CD14-positive monocyte (primary cell): ENCODE results near the gene FAM219B. TPM values are rescaled to one million over a fixed set of nuclear protein-coding genes. Genes with fewer than 3 reads are reported as not detected.

Source experiments
- DNase-seq, 3 donors: peaks; one replicate each; pipeline ENCODE4 v3.0.0-alpha.2; 2011 to 2022
- H2AFZ ChIP-seq: 2 replicates; pipeline ENCODE4 v1.6.0; 2012; ENCODE audit warnings: mild to moderate bottlenecking, low read depth, low read length, inconsistent platforms; ENCODE audit not compliant: insufficient read depth, poor library complexity, severe bottlenecking
- H3K27ac ChIP-seq, 2 donors: 1 replicate in 1 of 2; 2 replicates in 1 of 2; pipeline ENCODE4 v1.5.1; 2012 to 2013; ENCODE audit warnings: low read length in 2 of 2, control low read depth in 1 of 2, inconsistent platforms in 1 of 2, low read depth in 1 of 2, mild to moderate bottlenecking in 1 of 2
- H3K27me3 ChIP-seq, 2 donors: one replicate each; pipeline versions ENCODE4 v1.6.0 to v1.6.1; 2011 to 2013; ENCODE audit warnings: low read length in 2 of 2; ENCODE audit not compliant: control insufficient read depth in 2 of 2, insufficient read depth in 2 of 2
- H3K36me3 ChIP-seq, 2 donors: replicated peaks in 1 of 2; 1 replicate in 1 of 2; 2 replicates in 1 of 2; pipeline versions ENCODE4 v1.5.1 to v1.6.1; 2012 to 2013; ENCODE audit warnings: low read length in 2 of 2, control low read depth in 1 of 2, inconsistent platforms in 1 of 2, mild to moderate bottlenecking in 1 of 2; ENCODE audit not compliant: insufficient read depth in 2 of 2, control insufficient read depth in 1 of 2
- H3K4me1 ChIP-seq, 2 donors: 1 replicate in 1 of 2; 2 replicates in 1 of 2; pipeline versions ENCODE4 v1.5.1 to v1.6.1; 2012 to 2013; ENCODE audit warnings: low read length in 2 of 2, control low read depth in 1 of 2, inconsistent platforms in 1 of 2, mild to moderate bottlenecking in 1 of 2, moderate library complexity in 1 of 2; ENCODE audit not compliant: insufficient read depth in 2 of 2, control insufficient read depth in 1 of 2
- H3K4me2 ChIP-seq: replicated peaks from 2 replicates; pipeline ENCODE3; 2012; ENCODE audit warnings: low read length, moderate library complexity, mild to moderate bottlenecking; ENCODE audit not compliant: poor library complexity, severe bottlenecking; ENCODE audit errors: extremely low read depth
- H3K4me3 ChIP-seq, 3 experiments: fragments of 200-600 bp in 1 of 3; sonication (generic) in 1 of 3; replicated peaks in 1 of 3; 1 replicate in 2 of 3; 2 replicates in 1 of 3; pipeline ENCODE4 v1.5.1; 2011 to 2013; ENCODE audit warnings: low read length in 3 of 3, mild to moderate bottlenecking in 3 of 3, control low read depth in 2 of 3, low read depth in 2 of 3, inconsistent platforms in 1 of 3, moderate library complexity in 1 of 3
- H3K79me2 ChIP-seq: 2 replicates; pipeline ENCODE4 v1.6.0; 2012; ENCODE audit warnings: mild to moderate bottlenecking, control low read depth, inconsistent platforms, low read length, moderate library complexity; ENCODE audit not compliant: insufficient read depth
- H3K9ac ChIP-seq: 2 replicates; pipeline ENCODE4 v1.6.0; 2017; ENCODE audit warnings: low read length, mild to moderate bottlenecking; ENCODE audit not compliant: insufficient read depth, poor library complexity, severe bottlenecking
- H3K9me3 ChIP-seq, 2 donors: replicated peaks in 1 of 2; 1 replicate in 1 of 2; 2 replicates in 1 of 2; pipeline versions ENCODE4 v1.5.1 to v1.6.1; 2012 to 2013; ENCODE audit warnings: low read length in 2 of 2, control low read depth in 1 of 2; ENCODE audit not compliant: control insufficient read depth in 1 of 2, insufficient read depth in 1 of 2
- H4K20me1 ChIP-seq: 2 replicates; pipeline ENCODE4 v1.6.0; 2012; ENCODE audit warnings: mild to moderate bottlenecking, low read length, control low read depth, moderate library complexity; ENCODE audit not compliant: insufficient read depth
- H3K27ac Mint-ChIP-seq, 7 donors: one replicate each; pipeline ENCODE4 v1.8.0; 2020; ENCODE audit warnings: mild to moderate bottlenecking in 7 of 7, mixed read lengths in 7 of 7, moderate library complexity in 6 of 7, inconsistent platforms in 2 of 7
- H3K27me3 Mint-ChIP-seq, 3 donors: one replicate each; pipeline ENCODE4 v1.8.0; 2021 to 2022; ENCODE audit warnings: low read depth in 3 of 3, mild to moderate bottlenecking in 3 of 3, mixed read lengths in 3 of 3, moderate library complexity in 3 of 3, inconsistent platforms in 1 of 3
- H3K36me3 Mint-ChIP-seq, 2 donors: one replicate each; pipeline ENCODE4 v1.8.0; 2020; ENCODE audit warnings: mixed read lengths in 2 of 2, inconsistent platforms in 1 of 2, mild to moderate bottlenecking in 1 of 2
- H3K4me1 Mint-ChIP-seq: one replicate; pipeline ENCODE4 v1.8.0; 2020; ENCODE audit warnings: mild to moderate bottlenecking, mixed read lengths
- H3K4me3 Mint-ChIP-seq, 2 donors: one replicate each; pipeline ENCODE4 v1.8.0; 2020; ENCODE audit warnings: mild to moderate bottlenecking in 2 of 2, mixed read lengths in 2 of 2, moderate library complexity in 1 of 2
- H3K9me3 Mint-ChIP-seq, 7 donors: one replicate each; pipeline ENCODE4 v1.8.0; 2020 to 2022; ENCODE audit warnings: mixed read lengths in 7 of 7, mild to moderate bottlenecking in 6 of 7, moderate library complexity in 6 of 7, inconsistent platforms in 2 of 7
- WGBS: methylation state at CpG from one replicate; pipeline ENCODE4 v1.1.5; 2013; ENCODE audit warnings: missing lambda C conversion rate; ENCODE audit not compliant: insufficient coverage; 5-methylcytosine and 5-hydroxymethylcytosine counted together
- intact Hi-C, 2 donors: fragments of 100-400 bp; cut with micrococcal nuclease; formaldehyde crosslinking; loops; one replicate each; pipeline versions ENCODE4 v1.15.0 to v1.15.1; 2023
- polyA plus RNA-seq, 3 donors: library from polyadenylated mRNA; depleted of rRNA in 1 of 3; unstranded in 2 of 3; stranded (reverse) in 1 of 3; fragments of 300-500 nt in 2 of 3; fragments of >200 nt in 1 of 3; fragmentation: Illumina TruSeq in 2 of 3; gene quantifications; 1 replicate in 2 of 3; 2 replicates in 1 of 3; pipeline ENCODE4 v1.2.3, GENCODE V29; 2012 to 2021
- TF ChIP-seq, protein P1 (sequence below): fragments of 200-600 bp; IDR thresholded peaks from one replicate; pipeline ENCODE4 v1.8.0; 2022; ENCODE audit warnings: antibody characterized with exemption, mild to moderate bottlenecking

The FAM219B gene
- polyA plus RNA-seq, 3 donors: 11.7 to 53.9 (median 17.1) TPM

DNA sequence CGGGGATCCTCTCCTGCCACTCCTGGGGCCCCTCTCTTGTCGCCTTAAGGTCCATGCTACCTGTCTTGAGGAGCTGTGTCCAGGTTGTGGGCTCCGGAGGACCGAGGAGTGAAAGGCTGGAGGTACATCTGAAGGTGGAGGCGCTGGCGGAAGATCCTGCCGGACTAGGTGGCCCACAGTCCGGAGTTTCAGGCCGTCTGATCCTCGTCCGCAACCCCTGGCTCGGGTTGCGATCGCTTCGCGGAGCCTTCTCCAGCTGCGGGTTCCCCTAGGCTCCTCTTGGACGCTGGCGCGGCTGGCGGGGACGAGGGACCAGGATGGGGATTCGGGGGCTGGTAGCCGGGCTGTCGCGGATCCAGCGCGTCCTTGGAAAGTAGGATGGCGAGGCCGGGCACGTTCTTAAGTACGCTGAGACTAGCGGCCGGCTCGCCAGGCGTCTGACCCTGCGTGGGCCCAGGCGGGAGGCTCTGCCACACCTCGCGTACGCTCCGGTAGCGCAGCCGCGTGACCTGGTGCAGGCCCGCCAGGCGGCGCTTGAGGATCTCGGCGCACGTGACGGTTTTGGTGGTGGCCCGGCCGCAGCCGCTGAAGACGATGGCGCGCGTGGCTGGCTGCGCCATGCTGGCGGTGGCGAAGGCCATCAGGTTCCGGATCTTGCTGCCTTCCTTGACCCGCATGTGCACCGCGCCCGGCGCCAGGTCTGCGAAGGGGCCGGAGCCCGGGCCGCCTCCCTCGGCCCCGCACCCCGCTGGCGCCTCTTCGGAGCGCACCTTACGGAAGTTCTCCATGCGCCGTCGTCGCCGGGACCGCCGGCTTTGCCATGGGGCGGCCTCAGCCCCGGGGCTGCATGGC, 49.4 kb upstream of the FAM219B start:
- Histone ChIP-seq H3K27ac (no peak overlapping the region), H3K36me3 (no peaks in the 10 kb centered on the region), H4K20me1 (peaks cover 17% of the 10 kb centered on the region), H3K9me3 (peaks cover 0 to 11% of the 10 kb centered on the region in 2 donors), H3K9ac (peak overlapping the region; percentile 49), H3K4me3 (peak overlapping the region in 2 of 3 experiments; percentile 33 to 83), H3K79me2 (peaks cover 4% of the 10 kb centered on the region), H2AFZ (peak overlapping the region; percentile 94), H3K4me1 (peaks cover 40 to 50% of the 10 kb centered on the region in 2 donors), H3K27me3 (peaks cover 35 to 46% of the 10 kb centered on the region in 2 donors), H3K4me2 (peak overlapping the region; percentile 99)
- intact Hi-C loops: loop anchor here in 1 of 2 donors (2.0 to 5.0 kb wide), 2 partner anchors 66 to 249 kb away; partner anchors contain the start of gene PPCDC
- 24% methylated on average over 88 of the region's 88 CpGs for WGBS
- Mint-ChIP-seq H3K36me3 (peaks cover 6 to 8% of the 10 kb centered on the region in 2 donors), H3K9me3 (peaks cover 0 to 19% (median 8%) of the 10 kb centered on the region in 7 donors), H3K4me3 (peak overlapping the region; percentile 62 to 76), H3K27me3 (peaks cover 45 to 58% (median 56%) of the 10 kb centered on the region in 3 donors), H3K4me1 (peaks cover 42% of the 10 kb centered on the region), H3K27ac (no peak overlapping the region)
- peak; percentile 67 to 77 (median 67) for DNase-seq
- TF ChIP-seq, protein P1, sequence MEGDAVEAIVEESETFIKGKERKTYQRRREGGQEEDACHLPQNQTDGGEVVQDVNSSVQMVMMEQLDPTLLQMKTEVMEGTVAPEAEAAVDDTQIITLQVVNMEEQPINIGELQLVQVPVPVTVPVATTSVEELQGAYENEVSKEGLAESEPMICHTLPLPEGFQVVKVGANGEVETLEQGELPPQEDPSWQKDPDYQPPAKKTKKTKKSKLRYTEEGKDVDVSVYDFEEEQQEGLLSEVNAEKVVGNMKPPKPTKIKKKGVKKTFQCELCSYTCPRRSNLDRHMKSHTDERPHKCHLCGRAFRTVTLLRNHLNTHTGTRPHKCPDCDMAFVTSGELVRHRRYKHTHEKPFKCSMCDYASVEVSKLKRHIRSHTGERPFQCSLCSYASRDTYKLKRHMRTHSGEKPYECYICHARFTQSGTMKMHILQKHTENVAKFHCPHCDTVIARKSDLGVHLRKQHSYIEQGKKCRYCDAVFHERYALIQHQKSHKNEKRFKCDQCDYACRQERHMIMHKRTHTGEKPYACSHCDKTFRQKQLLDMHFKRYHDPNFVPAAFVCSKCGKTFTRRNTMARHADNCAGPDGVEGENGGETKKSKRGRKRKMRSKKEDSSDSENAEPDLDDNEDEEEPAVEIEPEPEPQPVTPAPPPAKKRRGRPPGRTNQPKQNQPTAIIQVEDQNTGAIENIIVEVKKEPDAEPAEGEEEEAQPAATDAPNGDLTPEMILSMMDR: peak; percentile 55

DNA sequence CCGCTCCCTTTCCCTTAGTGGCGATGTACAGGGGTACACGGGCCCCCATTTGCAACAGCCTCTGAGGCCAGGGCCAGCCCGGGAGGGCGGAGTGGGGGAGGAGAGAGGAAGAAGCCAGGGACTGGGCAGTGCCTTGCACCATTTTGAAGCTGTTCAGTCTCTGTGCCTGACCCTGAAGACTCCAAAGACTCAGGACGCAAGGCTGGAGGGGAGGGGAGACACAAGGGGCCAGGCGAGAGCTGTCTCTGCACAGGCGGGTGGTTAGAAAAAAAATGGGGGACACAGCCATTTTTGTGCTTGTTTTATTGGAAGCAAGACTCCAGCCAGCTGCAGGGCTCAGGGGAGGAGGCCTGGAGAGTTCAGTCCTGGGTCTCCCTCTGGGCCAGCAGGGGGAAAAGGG, 48.4 kb upstream of the FAM219B start:
- DNase-seq: no peak
- H3K36me3 Mint-ChIP-seq: peaks cover 6 to 8% of the 10 kb centered on the region in 2 donors
- intact Hi-C loops: loop anchor here in 1 of 2 donors (5.0 kb wide), 1 partner anchor 67 kb away; the partner anchor contains the start of gene PPCDC

More for the DNA sequence above, 48.4 kb upstream of the FAM219B start:
- Histone ChIP-seq H4K20me1 (peaks cover 17% of the 10 kb centered on the region), H3K4me2 (peak overlapping the region; percentile 9), H3K9ac (no peak overlapping the region), H3K27ac (no peak overlapping the region), H3K4me3 (no peak overlapping the region), H3K4me1 (peaks cover 40 to 50% of the 10 kb centered on the region in 2 donors), H3K79me2 (peaks cover 4% of the 10 kb centered on the region), H3K27me3 (peaks cover 28 to 39% of the 10 kb centered on the region in 2 donors), H2AFZ (no peak overlapping the region), H3K9me3 (peaks cover 0 to 8% of the 10 kb centered on the region in 2 donors), H3K36me3 (no peaks in the 10 kb centered on the region)
- H3K4me1 Mint-ChIP-seq: peaks cover 45% of the 10 kb centered on the region
- peaks cover 0 to 19% (median 8%) of the 10 kb centered on the region in 7 donors for H3K9me3 Mint-ChIP-seq
- H3K4me3 Mint-ChIP-seq: peak overlapping the region in 1 of 2 donors; percentile 76
- peaks cover 35 to 48% (median 46%) of the 10 kb centered on the region in 3 donors for H3K27me3 Mint-ChIP-seq
- WGBS: 73% methylated on average over 6 of the region's 8 CpGs
- peak overlapping the region in 1 of 7 donors; percentile 59 for H3K27ac Mint-ChIP-seq
- TF ChIP-seq, protein P1: no peak
